AG04450 (cell line): Measurements from ENCODE around the gene PBOV1. TPM values are rescaled to one million over a fixed set of nuclear protein-coding genes. Genes with fewer than 3 reads are reported as not detected.

ENCODE experiments used
- CTCF ChIA-PET: fragments of 300-600, 350-600 bp; formaldehyde crosslinking; extraction: SDS; loops from one replicate; lab custom pipeline; 2022; ENCODE audit warnings: antibody characterized with exemption, inconsistent platforms; lab: Charles Lee
- POLR2A ChIA-PET: fragments of 350-600 bp; formaldehyde crosslinking; extraction: SDS; loops from one replicate; lab custom pipeline; 2021; ENCODE audit warnings: antibody characterized with exemption, inconsistent platforms; lab: Yijun Ruan, JAX
- DNase-seq: peaks from one replicate; pipeline ENCODE4 v3.0.0-alpha.2; 2011; ENCODE audit warnings: low read depth, low spot score
- H3K27ac ChIP-seq: one replicate; pipeline ENCODE4 v1.5.1; 2012; ENCODE audit warnings: low read depth, low read length, control low read depth
- H3K27me3 ChIP-seq: one replicate; pipeline ENCODE4 v1.6.0; 2012; ENCODE audit warnings: low read length; ENCODE audit not compliant: control insufficient read depth, insufficient read depth
- H3K4me3 ChIP-seq: 2 replicates; pipeline ENCODE4 v1.5.1; 2011; ENCODE audit warnings: mild to moderate bottlenecking, low read depth, low read length, control low read depth
- H3K9me3 ChIP-seq: 2 replicates; pipeline ENCODE4 v1.5.1; 2012; ENCODE audit warnings: low read length; ENCODE audit not compliant: control insufficient read depth, insufficient read depth
- polyA plus RNA-seq: library from polyadenylated mRNA; depleted of rRNA; stranded (reverse); fragments of >200 nt; gene quantifications from 2 replicates; pipeline ENCODE4 v1.2.3, GENCODE V29; 2011
- TF ChIP-seq, protein P1 (sequence below): IDR thresholded peaks from 2 replicates; pipeline ENCODE4 v1.5.1; 2011; ENCODE audit warnings: low read depth, low read length, control low read depth, inconsistent platforms

The PBOV1 gene
- polyA plus RNA-seq, 1 experiment = not detected

DNA sequence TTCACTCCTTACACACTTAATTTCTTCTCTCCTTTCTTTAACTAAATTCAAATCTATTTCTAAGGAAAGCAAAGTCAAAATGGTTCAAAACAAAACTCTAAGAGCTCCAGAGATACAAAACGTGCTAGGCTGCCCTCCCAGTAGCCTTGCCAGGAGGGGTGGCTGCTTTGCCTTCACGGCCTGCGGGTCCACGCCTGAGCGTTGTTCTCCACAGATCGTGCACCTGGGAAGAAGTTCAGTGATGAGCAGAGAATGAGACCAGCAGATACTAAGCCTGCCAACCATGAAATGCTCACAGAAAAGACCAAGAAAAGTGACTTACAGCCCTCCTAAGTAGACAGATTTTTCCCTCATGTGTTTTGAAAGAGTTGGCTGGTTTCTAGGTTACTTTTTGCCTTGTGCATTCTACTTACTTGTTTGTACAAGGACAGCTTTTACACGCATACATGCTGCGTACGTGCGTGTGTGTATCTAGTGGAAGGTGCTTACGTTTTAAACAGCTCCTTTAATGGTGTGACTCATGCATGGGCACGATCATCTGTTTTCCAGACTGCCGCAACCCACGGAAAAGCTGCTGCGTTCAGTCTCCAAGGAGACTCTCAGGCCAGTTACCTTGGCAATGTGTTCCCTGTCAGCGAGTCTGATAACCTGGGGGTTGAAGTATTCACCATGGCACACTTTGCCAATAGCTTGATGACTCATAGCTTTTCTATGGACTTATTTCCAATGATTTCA lies 32.4 kb upstream of the PBOV1 start:
- TF ChIP-seq, protein P1, sequence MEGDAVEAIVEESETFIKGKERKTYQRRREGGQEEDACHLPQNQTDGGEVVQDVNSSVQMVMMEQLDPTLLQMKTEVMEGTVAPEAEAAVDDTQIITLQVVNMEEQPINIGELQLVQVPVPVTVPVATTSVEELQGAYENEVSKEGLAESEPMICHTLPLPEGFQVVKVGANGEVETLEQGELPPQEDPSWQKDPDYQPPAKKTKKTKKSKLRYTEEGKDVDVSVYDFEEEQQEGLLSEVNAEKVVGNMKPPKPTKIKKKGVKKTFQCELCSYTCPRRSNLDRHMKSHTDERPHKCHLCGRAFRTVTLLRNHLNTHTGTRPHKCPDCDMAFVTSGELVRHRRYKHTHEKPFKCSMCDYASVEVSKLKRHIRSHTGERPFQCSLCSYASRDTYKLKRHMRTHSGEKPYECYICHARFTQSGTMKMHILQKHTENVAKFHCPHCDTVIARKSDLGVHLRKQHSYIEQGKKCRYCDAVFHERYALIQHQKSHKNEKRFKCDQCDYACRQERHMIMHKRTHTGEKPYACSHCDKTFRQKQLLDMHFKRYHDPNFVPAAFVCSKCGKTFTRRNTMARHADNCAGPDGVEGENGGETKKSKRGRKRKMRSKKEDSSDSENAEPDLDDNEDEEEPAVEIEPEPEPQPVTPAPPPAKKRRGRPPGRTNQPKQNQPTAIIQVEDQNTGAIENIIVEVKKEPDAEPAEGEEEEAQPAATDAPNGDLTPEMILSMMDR = no peak
- H3K9me3 ChIP-seq = no peaks in the 10 kb centered on the region
- H3K4me3 ChIP-seq = no peak overlapping the region
- no peak overlapping the region for H3K27ac ChIP-seq
- no peaks in the 10 kb centered on the region for H3K27me3 ChIP-seq
- ChIA-PET POLR2A (no interaction called here), CTCF (no interaction called here)
- DNase-seq = no peak

DNA sequence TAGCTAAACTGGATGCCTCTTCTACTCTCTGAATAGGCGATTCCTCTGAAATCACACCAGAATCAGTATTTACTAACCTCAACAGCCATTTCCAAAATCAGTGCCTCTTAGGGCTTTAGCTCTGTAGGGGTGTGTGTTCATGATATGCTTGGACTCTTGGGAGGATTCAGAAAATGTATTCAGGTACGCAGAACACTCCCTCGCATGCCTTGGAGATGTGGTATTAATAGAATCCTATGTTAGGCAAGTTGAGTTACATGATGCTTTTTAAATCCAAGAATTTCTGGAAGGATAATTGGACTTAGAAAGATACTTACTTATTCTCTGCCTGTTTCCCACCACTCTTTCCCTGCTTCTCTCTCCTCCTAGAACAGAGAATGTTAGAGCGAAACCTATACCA lies 31.8 kb upstream of the PBOV1 start:
- H3K27me3 ChIP-seq = no peaks in the 10 kb centered on the region
- TF ChIP-seq, protein P1 = no peak
- no peak overlapping the region for H3K4me3 ChIP-seq
- CTCF ChIA-PET = no interaction called here
- H3K27ac ChIP-seq = no peak overlapping the region
- H3K9me3 ChIP-seq = no peaks in the 10 kb centered on the region
- no peak for DNase-seq
- POLR2A ChIA-PET = no interaction called here

DNA sequence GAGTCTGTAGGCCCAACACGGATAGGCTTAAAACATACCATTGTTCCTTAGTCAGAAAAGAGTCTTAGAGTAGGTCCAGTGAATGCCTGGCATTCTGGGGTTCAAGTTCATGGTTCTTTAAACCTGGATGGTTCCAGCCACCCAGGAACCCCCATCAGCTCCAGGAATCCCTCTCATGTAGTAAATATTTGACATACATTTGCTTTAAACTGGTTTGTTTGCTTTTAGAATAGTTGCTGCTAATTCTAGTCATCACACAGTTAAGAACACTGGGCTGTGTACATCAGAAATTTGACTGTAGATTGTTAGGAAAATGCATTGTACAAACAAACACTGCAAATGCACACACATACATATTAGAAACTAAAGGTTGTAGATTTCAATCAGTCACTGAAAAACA lies 30.6 kb upstream of the PBOV1 start:
- ChIA-PET POLR2A (no interaction called here), CTCF (interaction anchor here (0.7 kb wide), 1 partner anchor 274 kb away, joined by 3 read pairs; no protein-coding TSS in a partner anchor)
- no peak for DNase-seq
- TF ChIP-seq, protein P1 = no peak
- Histone ChIP-seq H3K27me3 (no peaks in the 10 kb centered on the region), H3K4me3 (no peak overlapping the region), H3K9me3 (no peaks in the 10 kb centered on the region), H3K27ac (no peak overlapping the region)

DNA sequence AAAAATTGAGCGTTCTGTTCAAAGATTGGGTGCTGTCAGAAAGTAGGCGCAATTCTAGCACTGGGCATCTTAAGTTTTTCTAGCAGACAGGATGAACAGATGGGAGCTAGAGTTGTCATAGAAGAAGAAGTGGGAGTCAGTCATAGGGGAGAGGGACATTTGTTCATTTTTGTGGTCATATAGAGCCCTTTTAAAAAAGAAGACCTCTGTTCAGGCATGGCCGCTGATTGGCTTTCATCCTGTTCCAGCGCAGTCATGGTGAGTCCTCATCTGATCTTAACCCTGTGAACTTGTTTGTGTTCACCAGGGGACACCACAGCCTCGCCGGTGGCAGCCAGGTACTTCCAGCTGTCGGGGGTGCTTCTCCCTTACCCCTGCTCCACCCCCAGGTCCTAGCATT lies 29.7 kb upstream of the PBOV1 start:
- POLR2A ChIA-PET = no interaction called here

More for the DNA sequence above, 29.7 kb upstream of the PBOV1 start:
- Histone ChIP-seq H3K27ac (no peak overlapping the region), H3K4me3 (no peak overlapping the region), H3K9me3 (no peaks in the 10 kb centered on the region), H3K27me3 (no peaks in the 10 kb centered on the region)
- DNase-seq = no peak
- TF ChIP-seq, protein P1 = no peak
- CTCF ChIA-PET = no interaction called here
